Neural progenitor cell (in vitro differentiated cells): ENCODE results near the gene C10orf67.
A peak's percentile ranks its signal among the peaks of the same experiment; 100 is the strongest.

Experiments
- EZH2 ChIP-seq: fragments of 200-600 bp; sonication (generic); IDR thresholded peaks from 2 replicates; pipeline ENCODE4 v1.6.1; 2017; ENCODE audit warnings: antibody characterized with exemption, mild to moderate bottlenecking, moderate library complexity
- EZH2phosphoT487 ChIP-seq: fragments of 200-600 bp; sonication (generic); IDR thresholded peaks from 2 replicates; pipeline ENCODE4 v1.6.1; 2017; ENCODE audit warnings: antibody characterized with exemption
- TF ChIP-seq, protein P1 (sequence below): fragments of 200-600 bp; sonication (generic); IDR thresholded peaks from 2 replicates; pipeline ENCODE4 v1.5.1; 2017; ENCODE audit warnings: antibody characterized with exemption, mild to moderate bottlenecking

DNA sequence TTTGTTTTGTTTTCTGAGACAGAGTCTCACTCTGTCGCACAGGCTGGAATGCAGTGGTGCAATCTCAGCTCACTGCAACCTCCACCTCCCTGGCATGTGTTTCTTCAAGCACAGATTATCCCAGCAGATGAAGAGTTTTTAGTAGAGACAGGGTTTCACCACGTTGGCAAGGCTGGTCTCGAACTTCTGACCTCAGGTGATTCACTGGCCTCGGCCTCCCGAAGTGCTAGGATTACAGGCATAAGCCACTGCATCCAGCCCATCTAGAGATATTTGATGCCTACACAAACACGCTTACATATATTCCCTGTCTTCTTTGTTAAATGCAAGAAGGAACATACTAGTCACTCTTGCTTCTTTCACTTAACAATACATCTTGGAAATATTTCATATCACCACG is 158.4 kb downstream of the C10orf67 start:
- TF ChIP-seq, protein P1, sequence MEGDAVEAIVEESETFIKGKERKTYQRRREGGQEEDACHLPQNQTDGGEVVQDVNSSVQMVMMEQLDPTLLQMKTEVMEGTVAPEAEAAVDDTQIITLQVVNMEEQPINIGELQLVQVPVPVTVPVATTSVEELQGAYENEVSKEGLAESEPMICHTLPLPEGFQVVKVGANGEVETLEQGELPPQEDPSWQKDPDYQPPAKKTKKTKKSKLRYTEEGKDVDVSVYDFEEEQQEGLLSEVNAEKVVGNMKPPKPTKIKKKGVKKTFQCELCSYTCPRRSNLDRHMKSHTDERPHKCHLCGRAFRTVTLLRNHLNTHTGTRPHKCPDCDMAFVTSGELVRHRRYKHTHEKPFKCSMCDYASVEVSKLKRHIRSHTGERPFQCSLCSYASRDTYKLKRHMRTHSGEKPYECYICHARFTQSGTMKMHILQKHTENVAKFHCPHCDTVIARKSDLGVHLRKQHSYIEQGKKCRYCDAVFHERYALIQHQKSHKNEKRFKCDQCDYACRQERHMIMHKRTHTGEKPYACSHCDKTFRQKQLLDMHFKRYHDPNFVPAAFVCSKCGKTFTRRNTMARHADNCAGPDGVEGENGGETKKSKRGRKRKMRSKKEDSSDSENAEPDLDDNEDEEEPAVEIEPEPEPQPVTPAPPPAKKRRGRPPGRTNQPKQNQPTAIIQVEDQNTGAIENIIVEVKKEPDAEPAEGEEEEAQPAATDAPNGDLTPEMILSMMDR = no peak
- TF ChIP-seq EZH2 (peak; percentile 8), EZH2phosphoT487 (no peak)
